Glutamatergic neuron (in vitro differentiated cells): ENCODE measurements around the gene IPO4. TPM values are rescaled to one million over a fixed set of nuclear protein-coding genes. Genes with fewer than 3 reads are reported as not detected.
A peak's percentile ranks its signal among the peaks of the same experiment; 100 is the strongest.

Experiments
- DNase-seq: peaks from one replicate; pipeline ENCODE4 v3.0.0; 2022
- H3K27ac Mint-ChIP-seq: one replicate; pipeline ENCODE4 v1.8.0; 2020; ENCODE audit warnings: mild to moderate bottlenecking, mixed read lengths, inconsistent platforms; ENCODE audit not compliant: unreplicated experiment
- H3K27me3 Mint-ChIP-seq: one replicate; pipeline ENCODE4 v1.8.0; 2020; ENCODE audit warnings: mild to moderate bottlenecking, moderate library complexity, mixed read lengths, inconsistent platforms; ENCODE audit not compliant: unreplicated experiment
- H3K36me3 Mint-ChIP-seq: one replicate; pipeline ENCODE4 v1.8.0; 2020; ENCODE audit warnings: mild to moderate bottlenecking, mixed read lengths, inconsistent platforms; ENCODE audit not compliant: unreplicated experiment
- H3K4me1 Mint-ChIP-seq: one replicate; pipeline ENCODE4 v1.8.0; 2020; ENCODE audit warnings: mild to moderate bottlenecking, low read depth, mixed read lengths, inconsistent platforms; ENCODE audit not compliant: unreplicated experiment
- H3K4me3 Mint-ChIP-seq: one replicate; pipeline ENCODE4 v1.8.0; 2020; ENCODE audit warnings: mild to moderate bottlenecking, mixed read lengths, inconsistent platforms; ENCODE audit not compliant: unreplicated experiment
- H3K9me3 Mint-ChIP-seq: one replicate; pipeline ENCODE4 v1.8.0; 2020; ENCODE audit warnings: mild to moderate bottlenecking, moderate library complexity, mixed read lengths, inconsistent platforms; ENCODE audit not compliant: unreplicated experiment
- total RNA-seq: library from RNA; stranded (reverse); fragmentation: NEBNext Ultra II Directional; extraction: Animal tissue kit (Norgen Biotek cat#: 25700); gene quantifications from one replicate; pipeline ENCODE4 v1.2.1, GENCODE V29; 2021; ENCODE audit not compliant: unreplicated experiment
- TF ChIP-seq, protein P1 (sequence below): fragments of 200-600 bp; sonication (generic); IDR thresholded peaks from one replicate; pipeline ENCODE4 v1.5.0; 2021; ENCODE audit not compliant: partially characterized antibody, unreplicated experiment

Gene IPO4
- total RNA-seq, 1 donor from 2014 or later, result 25.5 TPM

DNA sequence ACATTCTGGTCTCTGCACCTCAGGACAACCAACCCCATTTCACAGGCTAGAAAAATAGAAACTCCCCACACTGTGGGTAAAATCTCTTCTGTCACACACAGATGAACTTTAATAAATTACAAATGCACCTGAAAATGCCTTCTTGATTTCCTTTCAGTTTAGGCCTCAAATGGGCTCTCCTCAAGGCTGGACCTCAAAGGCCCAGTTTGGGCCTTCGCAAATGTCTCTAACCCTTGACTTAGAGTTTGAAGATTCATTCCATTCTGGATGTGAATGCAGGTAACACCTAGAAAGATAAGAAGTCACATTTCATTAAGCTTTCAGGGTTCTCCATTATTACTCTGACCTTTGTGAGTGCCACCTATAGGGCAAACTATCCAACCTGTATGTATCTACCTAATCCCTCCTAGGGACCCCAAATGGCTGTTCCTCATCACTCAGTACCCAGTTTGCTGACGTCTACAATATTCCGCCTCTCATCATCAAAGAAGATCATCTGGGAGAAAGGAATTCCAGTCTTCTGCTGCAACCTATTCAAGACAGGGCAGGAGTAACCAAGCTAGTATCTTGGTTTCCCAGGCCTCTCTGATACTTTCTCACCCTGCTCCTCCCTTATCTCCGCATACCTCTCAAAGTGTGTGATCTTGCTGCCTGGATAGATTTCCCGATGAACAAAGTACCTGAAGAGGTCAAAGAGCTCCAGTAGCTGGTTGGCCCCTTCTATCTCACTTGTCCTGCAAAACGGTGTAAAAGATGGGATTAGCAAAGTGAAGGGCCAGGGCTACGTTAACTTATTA is 25.4 kb upstream of the IPO4 start:
- Mint-ChIP-seq H3K4me1 (peaks cover 10% of the 10 kb centered on the region), H3K36me3 (no peaks in the 10 kb centered on the region), H3K9me3 (peaks cover 10% of the 10 kb centered on the region), H3K4me3 (peak overlapping the region; percentile 91), H3K27ac (peak overlapping the region; percentile 95), H3K27me3 (peaks cover 17% of the 10 kb centered on the region)
- TF ChIP-seq, protein P1, sequence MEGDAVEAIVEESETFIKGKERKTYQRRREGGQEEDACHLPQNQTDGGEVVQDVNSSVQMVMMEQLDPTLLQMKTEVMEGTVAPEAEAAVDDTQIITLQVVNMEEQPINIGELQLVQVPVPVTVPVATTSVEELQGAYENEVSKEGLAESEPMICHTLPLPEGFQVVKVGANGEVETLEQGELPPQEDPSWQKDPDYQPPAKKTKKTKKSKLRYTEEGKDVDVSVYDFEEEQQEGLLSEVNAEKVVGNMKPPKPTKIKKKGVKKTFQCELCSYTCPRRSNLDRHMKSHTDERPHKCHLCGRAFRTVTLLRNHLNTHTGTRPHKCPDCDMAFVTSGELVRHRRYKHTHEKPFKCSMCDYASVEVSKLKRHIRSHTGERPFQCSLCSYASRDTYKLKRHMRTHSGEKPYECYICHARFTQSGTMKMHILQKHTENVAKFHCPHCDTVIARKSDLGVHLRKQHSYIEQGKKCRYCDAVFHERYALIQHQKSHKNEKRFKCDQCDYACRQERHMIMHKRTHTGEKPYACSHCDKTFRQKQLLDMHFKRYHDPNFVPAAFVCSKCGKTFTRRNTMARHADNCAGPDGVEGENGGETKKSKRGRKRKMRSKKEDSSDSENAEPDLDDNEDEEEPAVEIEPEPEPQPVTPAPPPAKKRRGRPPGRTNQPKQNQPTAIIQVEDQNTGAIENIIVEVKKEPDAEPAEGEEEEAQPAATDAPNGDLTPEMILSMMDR, result no peak
- no peak for DNase-seq

DNA sequence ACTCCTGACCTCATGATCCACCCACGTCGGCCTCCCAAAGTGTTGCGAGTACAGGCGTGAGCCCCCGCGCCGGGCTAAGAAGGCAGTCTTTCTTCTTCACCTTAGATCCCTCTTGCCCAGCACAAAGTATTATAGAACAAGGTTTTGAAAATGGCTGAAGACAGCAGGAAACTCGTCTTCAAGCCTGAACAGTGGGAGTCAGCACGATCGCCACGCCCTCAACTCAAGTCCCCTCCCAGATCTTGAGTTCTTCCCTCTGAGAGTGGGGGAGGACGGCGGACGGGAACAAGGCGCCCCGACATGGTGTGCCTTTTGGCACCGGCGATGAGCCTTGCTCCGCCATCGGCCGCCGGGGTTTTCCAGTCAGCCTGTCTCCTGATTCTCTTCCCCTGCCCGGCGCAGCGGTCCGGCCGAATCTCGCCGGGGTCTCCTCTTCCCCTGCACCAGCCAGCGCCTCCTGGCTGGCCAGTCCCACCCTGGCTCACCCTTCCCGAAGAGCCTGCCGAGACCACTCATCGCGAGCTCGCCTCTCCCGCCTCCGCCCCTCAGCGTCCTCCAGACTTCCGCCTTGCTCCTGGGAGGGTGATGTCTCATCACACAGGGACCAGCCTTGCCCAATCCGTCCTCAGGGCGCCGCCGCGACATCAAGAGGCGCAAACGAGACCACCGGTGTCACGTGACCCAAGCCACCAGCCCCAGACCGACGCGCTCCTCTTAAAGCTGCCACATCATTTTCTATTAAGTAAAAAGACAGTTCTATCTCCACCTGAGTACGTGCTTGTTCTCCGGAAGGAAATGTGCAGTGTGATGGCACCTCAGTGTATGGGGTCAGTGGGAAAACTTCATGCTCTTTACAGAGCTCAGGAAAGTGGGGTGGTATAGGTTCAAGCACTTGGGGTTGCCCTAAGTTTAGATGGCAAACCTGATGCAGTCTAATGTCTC is 24.6 kb upstream of the IPO4 start, which contains the start of gene CHMP4A:
TSS of gene CHMP4A (minus strand) at position 565 of the 942 bp plus-strand sequence. CDS start at position 516, 49 bp downstream.
- Mint-ChIP-seq H3K4me3 (peak within 1 kb of the TSS; percentile 91), H3K27me3 (peaks cover 19% of the 10 kb centered on the region), H3K4me1 (peaks cover 10% of the 10 kb centered on the region), H3K36me3 (no peaks in the 10 kb centered on the region), H3K9me3 (peaks cover 12% of the 10 kb centered on the region), H3K27ac (peak within 1 kb of the TSS; percentile 95)
- TF ChIP-seq, protein P1, result no peak
- DNase-seq, result peak; percentile 98

DNA sequence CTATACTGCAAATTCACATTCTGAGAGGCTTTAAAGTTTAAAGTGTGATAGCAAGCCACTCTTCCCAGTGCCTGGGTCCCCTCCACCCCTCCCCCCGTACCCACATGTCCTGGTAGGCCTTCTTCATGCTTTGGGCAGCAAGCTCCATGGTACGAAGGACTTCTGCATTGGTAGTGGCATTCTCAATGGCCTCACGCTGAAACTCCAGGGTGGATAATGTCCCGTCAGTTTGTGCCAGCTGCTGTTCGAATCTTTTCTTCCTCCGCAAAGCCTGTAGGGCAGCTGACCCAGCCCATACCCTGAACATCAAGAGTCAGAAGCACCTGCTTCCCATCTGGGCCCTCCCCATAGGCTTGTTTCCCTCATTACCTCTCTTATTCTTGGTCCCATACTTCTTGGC is 22.7 kb upstream of the IPO4 start:
- Mint-ChIP-seq H3K36me3 (peaks cover 10% of the 10 kb centered on the region), H3K4me1 (peaks cover 9% of the 10 kb centered on the region), H3K27ac (no peak overlapping the region), H3K9me3 (peaks cover 12% of the 10 kb centered on the region), H3K27me3 (peaks cover 21% of the 10 kb centered on the region), H3K4me3 (no peak overlapping the region)
- TF ChIP-seq, protein P1, result no peak
- no peak for DNase-seq

DNA sequence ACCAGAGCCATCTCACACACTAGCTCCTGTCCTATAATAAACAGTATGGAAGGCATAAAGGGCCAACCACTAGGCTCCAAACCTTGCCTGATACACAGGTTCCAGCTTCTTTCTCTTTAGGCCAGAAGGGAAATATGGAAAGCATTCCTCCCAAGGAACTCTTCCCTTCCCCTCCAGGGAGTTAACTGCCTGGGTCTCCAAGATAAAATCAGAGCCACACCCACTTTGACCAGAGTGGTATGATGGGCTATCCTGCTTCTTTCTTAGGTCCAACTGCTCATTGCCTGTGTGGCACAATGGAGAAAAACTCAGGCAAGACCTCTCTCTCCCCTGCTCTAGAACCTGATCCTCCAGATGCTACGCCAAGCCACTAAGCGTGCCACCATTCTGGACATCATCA is 19.0 kb upstream of the IPO4 start:
- H3K4me3 Mint-ChIP-seq, result no peak overlapping the region
- H3K4me1 Mint-ChIP-seq, result peaks cover 9% of the 10 kb centered on the region
- peaks cover 14% of the 10 kb centered on the region for H3K36me3 Mint-ChIP-seq
- no peak for DNase-seq
- peaks cover 8% of the 10 kb centered on the region for H3K9me3 Mint-ChIP-seq
- H3K27ac Mint-ChIP-seq, result no peak overlapping the region
- TF ChIP-seq, protein P1, result no peak
- H3K27me3 Mint-ChIP-seq, result peaks cover 14% of the 10 kb centered on the region
